ENCODE data around the gene NUP98.

Gene NUP98

DNA sequence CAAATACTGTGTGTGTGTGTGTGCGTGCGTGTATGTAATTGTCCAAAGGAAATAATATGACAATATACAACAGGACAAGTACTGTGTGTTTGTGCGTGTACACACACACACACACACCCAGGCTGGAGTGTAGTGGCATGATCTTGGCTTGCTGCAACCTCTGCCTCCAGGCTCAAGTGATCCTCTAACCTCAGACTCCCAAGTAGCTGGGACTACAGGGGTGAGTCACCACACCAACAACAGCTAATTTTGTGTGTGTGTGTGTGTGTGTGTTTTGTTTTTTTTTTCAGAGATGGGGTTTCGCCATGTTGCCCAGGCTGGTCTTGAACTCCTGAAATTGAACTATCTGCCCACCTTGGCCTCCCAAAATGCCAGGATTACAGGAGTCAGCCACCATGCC, 61.5 kb downstream of the NUP98 start:
- no peak for DNase-seq (ENCODE audit: low spot score)

DNA sequence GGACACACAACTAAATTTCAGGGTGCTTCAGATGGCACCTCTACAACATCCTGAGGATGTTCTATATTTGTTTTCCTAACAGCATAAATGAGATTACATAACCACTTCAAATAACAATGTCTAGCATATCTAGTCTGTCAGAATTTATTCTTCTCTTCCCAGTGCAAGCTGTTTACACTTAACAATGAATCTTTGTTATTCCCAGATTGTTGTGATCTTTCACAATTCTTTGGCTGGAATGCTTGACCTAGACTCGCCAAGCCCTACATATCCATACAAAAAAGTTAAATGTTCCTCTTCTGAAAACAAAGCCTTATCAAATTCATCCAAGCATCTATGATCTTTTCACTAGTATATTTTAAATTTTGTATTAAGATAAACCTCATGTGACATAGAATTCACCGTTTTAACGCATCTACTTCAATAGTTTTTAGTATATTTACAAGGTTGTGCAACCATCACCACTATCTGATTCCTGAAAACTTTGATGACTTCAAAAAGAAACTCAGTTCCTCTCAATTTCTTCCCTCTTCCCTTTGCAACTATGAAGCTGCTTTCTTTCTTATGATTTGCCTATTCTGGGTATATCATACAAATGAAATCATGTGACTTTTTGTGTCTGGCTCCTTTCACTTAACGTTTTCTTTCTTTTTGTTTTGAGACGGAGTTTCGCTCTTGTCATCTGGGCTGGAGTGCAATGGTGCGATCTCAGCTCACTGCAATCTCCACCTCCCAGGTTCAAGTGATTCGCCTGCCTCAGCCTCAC, 64.5 kb downstream of the NUP98 start:
- peak; percentile 53 for DNase-seq (ENCODE audit: low spot score)

DNA sequence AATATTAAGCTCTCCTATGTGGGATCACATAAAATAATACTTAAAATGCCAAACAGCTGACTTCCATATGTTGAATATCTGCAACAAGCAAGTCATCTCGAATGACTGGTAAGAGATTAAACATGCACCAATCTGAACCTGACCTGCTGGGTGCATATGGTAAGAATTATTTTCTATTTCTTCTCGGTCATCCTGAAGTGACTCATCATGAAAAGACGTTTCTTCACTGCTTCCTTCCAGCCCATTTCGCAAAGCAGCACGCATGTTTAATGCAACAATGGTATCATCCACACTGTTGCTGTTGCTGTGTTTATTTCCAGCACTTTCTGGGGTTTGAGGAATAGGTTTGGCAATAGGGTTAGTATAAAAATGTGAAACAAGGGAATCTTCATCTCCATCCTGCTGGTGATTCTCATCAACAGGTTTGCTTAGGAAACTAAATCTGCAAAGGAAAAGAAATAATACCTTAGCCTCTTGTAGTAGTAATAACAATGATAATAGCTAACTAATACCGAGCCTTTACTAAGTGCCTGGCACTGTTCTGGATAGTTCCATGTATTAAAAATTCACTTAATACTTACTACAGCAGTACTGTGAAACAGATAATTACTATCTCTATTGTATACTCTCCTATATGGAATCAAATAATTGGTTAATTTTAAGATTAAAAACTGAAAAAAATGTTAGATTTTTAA, 74.2 kb downstream of the NUP98 start:
- no peak for DNase-seq (ENCODE audit: low spot score)

DNA sequence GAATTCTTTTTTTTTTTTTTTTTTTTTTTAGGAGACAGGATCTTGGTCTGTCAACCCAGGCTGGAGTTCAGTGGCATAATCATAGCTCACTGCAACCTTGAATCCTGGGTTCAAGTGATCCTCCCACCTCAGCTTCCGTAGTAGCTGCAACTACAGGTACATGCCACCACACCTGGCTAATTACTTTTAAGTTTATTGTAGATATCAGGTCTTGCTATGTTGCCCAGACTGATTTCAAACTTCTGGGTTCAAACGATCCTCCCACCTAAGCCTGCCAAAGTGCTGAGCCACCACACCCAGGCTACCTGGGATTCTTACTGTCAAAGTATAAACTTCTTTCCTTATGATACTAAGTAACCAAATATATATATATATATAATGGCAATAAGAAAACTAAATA, 75.3 kb downstream of the NUP98 start:
- DNase-seq (ENCODE audit: low spot score) = no peak

- DNase-seq (ENCODE audit: low spot score) = no peak
Observed at GRCh38 chr11:3720997-3721396, 76.4 kb downstream of the NUP98 start.

GRCh38 chr11:3712274-3712673, 85.1 kb downstream of the NUP98 start:
- no peak for DNase-seq (ENCODE audit: low spot score)

- DNase-seq (ENCODE audit: low spot score) = no peak
Observed at GRCh38 chr11:3710485-3711259, 86.7 kb downstream of the NUP98 start.

DNA sequence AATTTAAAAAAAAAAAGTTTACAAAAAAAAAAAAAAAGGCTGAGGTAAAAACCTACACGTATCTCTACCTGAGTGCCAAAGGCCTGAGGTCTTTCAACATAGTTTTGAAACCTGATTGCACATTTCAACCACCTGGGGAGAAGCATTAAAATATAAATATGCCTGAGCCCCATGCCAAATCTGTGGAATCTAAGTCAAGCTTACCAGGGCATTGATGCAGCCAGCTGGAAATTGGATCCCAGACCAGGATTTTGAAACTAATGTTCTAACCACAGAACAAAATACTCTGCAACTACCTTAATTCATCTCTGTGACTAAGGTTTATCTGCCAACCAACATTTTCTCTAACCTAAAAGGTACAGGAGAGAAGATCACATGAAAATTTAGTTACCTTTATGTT, 87.4 kb downstream of the NUP98 start:
- DNase-seq (ENCODE audit: low spot score) = no peak

DNA sequence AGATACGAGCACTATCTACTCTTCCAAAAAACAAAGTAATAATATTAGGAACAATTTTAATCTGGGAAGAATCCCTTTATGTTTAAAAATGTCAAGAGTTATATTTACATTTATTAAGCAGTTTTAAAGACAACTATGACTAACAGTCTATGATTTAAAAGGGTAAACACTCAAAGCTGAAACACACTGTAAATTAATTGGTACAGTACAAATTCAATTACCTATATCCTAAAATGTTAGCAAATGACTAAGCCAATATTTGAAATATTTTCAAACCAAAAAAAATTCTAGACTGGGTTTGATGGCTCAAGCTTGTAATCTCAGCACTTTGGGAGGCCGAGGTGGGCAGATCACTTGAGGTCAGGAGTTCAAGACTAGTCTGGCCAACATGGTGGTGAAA, 90.2 kb downstream of the NUP98 start:
- no peak for DNase-seq (ENCODE audit: low spot score)

- DNase-seq (ENCODE audit: low spot score) = no peak
Observed at GRCh38 chr11:3703383-3703782, 94.0 kb downstream of the NUP98 start.

GRCh38 chr11:3700910-3701309, 96.4 kb downstream of the NUP98 start:
- DNase-seq (ENCODE audit: low spot score) = no peak

GRCh38 chr11:3700410-3700809, 96.9 kb downstream of the NUP98 start:
- DNase-seq (ENCODE audit: low spot score) = no peak

DNA sequence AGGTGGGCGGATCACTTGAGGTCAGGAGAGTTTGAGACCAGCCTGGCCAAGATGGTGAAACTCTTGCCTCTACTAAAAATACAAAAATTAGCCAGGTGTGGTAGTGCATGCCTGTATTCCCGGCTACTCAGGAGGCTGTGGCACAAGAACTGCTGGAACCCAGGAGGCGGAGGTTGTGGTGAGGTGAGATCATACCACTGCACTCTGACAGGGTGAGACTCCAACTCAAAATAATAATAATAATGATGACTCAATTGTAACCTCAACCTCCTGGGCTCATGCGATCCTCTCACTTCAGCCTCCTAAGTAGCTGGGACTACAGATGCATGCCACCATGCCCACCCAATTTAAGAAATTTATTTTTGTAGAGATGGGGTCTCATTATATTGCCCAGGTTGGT, 110.6 kb downstream of the NUP98 start:
- no peak for DNase-seq (ENCODE audit: low spot score)

DNA sequence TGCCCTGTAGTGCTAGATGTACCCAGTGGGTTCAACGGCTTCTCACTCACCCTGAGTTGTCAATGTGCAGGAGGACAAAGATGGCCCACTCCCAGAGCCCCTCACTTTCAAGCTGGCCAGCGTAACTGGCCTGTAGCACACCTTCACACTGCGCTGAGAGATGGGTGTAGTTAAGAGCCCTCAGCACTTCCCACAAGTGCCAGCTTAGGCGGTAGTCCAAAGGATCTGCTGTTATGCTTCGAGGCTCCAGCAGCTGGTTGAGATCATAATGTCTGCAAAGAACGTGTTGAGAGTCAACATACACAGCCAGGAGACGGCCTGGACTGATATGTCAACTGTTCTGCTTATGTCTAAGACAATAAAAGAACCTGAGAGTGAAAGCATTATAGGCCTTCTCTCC, 111.4 kb downstream of the NUP98 start:
- DNase-seq (ENCODE audit: low spot score) = no peak

DNA sequence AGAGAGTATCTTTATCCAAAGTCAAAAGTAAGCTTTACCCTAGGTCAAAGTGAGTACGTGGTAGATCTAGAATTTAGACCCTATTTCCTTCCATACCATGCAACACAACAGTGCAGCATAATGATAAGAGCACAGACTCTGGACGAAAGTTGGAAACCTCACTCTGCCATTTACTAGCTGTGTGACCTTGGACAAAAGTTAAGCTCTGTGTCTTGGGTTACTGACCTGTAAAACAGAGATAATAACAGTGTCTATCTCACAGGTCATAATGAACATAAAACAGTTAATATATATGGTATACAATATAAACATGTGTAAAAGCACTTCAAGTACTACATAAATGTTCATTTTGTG, 112.6 kb downstream of the NUP98 start:
- DNase-seq (ENCODE audit: low spot score) = no peak

DNA sequence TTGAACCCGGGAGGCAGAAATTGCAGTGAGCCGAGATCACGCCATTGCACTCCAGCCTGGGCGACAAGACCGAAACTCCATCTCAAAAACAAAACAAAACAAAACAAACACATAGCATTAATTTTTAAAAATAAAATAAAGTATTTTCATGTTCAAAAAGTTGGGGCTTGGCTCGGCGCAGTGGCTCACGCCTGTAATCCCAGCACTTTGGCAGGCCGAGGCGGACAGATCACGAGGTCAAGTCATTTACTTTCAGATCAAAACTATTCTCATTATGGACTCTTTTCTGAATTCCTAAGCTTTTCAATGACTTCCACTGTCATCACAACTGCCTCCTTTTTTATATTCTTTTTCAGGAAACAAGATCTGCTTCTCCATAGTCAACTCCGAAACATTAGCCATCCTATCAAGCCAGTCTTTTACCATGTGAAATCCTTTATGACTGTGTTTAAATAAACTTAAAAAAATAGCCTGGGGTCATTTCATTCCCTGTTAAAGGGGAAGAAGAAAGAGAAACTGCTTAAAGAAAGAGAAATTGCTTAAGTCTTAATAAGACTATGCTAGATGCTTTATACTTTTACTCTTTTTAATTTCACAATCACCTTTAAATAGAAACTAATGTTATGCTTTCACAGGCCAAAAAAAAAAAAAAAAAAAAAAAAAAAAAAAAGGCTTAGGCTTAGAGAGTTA, 113.1 kb downstream of the NUP98 start:
- no peak for DNase-seq (ENCODE audit: low spot score)

GRCh38 chr11:3683039-3683438, 114.3 kb downstream of the NUP98 start:
- no peak for DNase-seq (ENCODE audit: low spot score)

- no peak for DNase-seq (ENCODE audit: low spot score)
Observed at GRCh38 chr11:3679077-3679476, 118.3 kb downstream of the NUP98 start.

- DNase-seq (ENCODE audit: low spot score) = no peak
Observed at GRCh38 chr11:3675971-3676370, 121.4 kb downstream of the NUP98 start.

DNA sequence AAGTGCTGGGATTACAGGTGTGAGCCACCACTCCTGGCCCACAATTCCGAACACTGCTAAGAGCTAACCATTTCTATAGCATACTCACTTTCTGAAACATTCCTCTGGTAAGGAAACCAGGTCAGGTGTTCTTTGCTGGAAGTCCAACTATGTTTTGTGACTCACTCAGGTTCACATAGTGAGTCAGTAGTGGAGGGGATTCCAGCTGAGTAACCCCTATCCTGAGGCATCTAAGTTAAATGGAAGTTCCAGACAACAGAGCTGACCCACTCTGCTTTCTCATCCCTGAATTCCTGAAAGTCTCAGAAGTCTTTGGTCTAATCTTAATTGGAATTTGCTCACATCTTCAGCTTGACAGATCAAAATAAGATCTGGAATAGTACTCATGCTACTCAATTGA, 123.2 kb downstream of the NUP98 start:
- no peak for DNase-seq (ENCODE audit: low spot score)

DNA sequence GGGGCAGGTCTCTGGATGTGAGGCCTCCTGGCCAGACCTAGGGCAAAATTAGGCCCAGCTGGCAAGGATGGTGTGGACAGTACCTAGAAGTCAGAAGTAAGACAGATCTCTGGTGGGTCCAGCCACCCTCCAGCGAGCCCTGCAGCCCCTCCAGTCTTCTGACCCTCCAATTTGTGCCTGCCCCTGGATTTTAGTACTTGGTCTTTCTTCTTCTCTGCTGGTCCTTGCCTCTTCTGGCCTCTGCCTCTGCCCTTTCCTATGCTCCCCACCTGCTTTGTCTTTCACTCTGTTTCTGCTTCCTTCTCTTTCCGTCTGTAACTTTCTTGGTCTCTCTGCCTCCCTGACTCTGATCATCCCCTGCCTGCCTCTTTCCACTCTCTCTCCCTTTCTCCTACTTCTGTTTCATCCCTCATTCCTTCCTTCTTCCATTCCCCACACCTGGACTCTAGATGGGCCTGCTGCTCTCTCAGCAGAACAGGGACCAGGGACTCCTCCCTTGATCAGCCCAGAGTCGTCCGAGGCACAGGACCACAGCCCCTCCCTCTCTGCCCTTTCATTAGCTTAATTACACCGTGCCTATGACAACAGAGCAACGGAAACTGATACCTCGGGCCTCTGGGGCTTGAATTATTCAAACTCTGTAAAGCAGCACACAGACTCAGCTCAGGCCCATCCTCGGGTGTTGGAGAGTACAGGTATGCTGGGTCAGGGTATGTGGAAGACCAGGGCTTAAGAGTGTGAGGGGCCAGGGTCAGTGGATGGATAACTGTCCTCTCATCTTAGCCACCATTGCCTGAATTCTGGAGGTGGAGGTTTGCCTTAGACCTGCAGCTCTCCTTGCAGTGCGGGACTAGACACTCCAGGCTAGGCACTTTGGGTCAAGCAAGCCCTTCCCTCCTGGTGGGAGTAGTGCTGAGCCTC, 125.8 kb downstream of the NUP98 start, which contains the start of gene CHRNA10:
TSS of gene CHRNA10 (minus strand) at position 51 of the 921 bp plus-strand sequence. CDS start 72 bp downstream, outside the sequence.
- DNase-seq (ENCODE audit: low spot score) = no peak
